Endometrial microvascular endothelial cells (primary cell): Measurements from ENCODE around the gene TMEM242. TPM values are rescaled to one million over a fixed set of nuclear protein-coding genes. Genes with fewer than 3 reads are reported as not detected.

ENCODE experiments used
- in situ Hi-C: cut with HindIII; loops from 2 replicates; pipeline ENCODE4 v1.10.0; 2017; ENCODE audit warnings: low sequenced_read_pairs, low pct_unique_long_range_greater_than_20kb; ENCODE audit errors: inconsistent ontology term
- total RNA-seq: library from RNA; depleted of rRNA; stranded (reverse); fragments of >200 nt; gene quantifications from one replicate; pipeline ENCODE4 v1.2.3, GENCODE V29; 2015; ENCODE audit errors: inconsistent ontology term

Gene TMEM242
- total RNA-seq, 1 donor from 2014 or later = 6.6 TPM

- in situ Hi-C loops = no loop called here
Observed at GRCh38 chr6:157276134-157276532, 47.2 kb downstream of the TMEM242 start.

DNA sequence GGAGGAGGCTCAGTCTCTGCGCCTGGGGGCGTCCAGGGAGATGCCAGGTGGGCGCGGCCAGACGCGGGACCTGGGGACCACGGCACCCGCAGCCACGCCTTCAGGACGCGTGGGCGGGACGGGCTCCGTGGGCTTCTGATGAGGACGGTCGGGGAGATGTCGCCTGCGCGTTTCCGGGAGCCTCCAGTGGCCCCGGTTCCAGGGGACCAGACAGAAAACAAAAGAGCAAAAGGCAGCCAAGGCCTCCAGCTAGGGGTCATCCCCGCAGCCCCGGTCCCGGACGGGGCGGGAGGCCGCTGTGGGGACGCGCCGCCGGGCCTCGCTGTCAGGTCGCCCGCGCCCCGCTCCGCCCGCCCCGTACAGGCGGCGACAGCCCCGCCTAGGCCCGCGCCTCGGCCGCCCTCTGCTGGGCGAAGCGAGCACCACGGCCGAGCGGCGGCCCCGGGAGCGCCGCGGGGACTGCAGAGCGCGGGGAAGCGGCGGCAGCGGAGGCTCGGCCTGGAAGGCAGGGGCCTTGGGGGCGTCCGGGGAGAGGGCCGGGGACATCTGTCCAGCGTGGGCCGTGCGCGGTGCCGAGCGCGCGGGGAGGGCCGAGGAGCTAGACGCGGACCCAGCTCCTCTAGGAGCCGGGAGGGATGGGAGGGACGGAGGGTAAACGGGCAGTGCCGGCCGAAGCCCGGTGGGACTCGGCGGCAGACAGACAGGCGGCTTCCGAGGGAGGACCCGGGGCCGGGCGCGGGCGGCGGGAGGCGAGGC, 48.7 kb downstream of the TMEM242 start:
- in situ Hi-C loops = no loop called here

- in situ Hi-C loops = no loop called here
Observed at GRCh38 chr6:157273756-157274470, 49.4 kb downstream of the TMEM242 start.

DNA sequence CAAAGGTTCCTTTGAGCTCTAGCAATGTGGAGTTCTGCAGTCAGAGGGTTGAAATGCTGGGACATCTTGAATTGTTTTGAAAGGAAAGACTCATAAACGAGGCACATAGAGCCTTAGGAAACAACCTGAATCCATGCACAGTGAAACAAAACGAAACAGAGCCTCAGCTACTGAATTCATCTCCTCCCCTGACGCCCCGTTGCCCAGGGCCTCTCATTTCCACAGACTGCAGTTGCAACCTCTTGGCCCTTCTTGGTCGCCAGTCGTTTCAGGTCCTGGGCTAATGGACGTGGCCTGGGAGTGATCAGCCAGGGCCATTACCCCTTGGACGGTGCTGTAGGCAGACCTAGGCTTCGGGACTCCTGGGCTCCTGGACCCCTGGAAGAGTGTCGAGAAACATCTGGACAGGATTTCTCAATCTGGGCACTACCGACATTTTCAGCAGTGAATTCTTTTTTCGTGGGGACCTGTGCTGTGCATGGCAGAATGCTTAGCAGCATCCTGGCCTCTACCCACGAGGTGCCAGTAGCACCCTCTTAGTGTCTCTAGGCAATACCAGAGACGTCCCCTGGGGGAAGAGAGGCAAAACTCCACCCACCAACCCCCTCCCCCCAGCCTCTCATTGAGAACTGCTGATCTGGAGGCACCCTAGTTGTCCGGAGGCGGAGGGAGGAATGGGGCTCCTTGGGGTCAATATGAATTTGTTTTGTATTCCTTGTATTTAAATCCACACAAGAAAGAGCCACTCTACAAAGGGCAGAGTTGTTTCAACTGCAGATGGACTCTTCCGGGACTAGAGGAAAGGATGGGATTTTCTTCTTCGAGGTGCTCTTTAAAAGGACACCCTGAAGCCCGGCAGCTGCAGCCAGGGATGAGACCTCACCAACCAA, 50.2 kb downstream of the TMEM242 start:
- in situ Hi-C loops = no loop called here

DNA sequence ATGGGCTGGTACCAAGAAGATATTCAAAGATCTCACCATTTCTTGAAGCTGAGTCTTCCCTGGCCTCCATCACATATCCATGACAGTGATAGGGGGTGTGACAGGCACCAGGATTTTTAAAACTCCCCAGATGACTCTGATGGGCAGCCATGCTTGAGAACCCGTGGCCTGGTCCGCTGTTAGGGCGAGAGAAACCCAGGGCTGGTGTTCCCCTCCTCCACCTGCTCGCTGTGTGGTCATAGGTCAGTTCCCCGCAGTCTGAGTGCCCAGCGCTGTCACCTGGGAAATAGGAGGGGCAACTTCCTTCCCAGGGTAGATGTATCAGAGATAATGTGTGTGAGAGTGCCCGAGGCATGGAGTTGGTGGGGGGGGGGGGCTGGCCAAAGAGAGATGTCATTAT, 50.9 kb downstream of the TMEM242 start:
- in situ Hi-C loops = no loop called here

- in situ Hi-C loops = no loop called here
Observed at GRCh38 chr6:157271911-157272310, 51.4 kb downstream of the TMEM242 start.

GRCh38 chr6:157271441-157271840, 51.9 kb downstream of the TMEM242 start:
- in situ Hi-C loops = no loop called here

GRCh38 chr6:157270916-157271315, 52.4 kb downstream of the TMEM242 start:
- in situ Hi-C loops = no loop called here

DNA sequence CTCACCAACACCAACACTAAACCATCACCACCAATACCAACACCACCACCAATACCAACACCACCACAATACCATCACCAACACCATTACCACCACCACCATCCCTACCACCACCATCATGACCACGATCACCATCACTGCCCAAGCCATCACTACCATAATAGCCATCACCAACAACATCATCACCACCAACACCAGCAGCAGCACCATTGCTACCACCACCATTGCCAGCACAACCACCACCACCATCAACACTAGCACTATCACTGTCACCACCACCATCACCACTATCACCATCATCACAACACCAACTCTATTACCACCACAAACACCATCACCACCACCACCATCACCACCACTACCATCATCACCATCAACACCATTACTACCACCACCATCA, 53.0 kb downstream of the TMEM242 start:
- in situ Hi-C loops = no loop called here

- in situ Hi-C loops = no loop called here
Observed at GRCh38 chr6:157269261-157269794, 54.0 kb downstream of the TMEM242 start.

DNA sequence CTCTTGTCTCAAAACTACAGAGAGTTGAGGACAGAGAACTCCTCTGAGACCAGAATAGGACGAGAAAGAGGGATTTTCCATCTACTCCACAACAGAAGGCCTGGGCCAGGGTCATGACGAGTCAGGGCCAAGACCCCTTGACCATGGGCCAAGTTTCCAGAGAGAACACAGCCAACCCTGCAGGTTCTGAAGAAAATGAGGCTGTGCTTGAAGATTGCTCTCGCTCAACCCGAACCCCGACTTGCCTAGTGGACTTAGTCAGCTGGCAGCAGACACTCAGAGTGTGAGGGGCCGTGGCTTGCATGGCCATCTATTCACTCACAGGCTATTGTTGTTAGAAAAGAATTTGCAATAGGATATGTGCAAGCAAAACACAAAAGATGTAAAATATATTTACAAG, 54.5 kb downstream of the TMEM242 start:
- in situ Hi-C loops = no loop called here

DNA sequence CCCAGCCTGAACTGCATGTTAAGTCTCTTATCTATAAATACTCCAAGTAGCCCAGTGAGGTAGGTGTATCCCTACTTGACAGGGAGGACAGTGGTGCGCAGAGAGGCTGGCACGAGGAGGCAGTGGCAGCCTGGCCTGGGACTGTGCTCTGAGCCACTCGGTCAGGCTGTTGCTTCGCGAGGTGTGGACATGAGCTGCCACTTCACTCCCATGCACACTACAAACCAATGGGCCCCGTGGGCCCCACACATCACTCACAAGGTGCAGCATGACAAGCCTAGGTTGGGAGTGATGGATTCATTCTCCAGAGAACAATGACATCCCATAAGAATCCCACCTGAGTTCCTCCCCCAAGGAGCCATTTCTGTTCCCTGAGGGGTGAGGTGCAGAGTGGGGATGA, 54.9 kb downstream of the TMEM242 start:
- in situ Hi-C loops = no loop called here

DNA sequence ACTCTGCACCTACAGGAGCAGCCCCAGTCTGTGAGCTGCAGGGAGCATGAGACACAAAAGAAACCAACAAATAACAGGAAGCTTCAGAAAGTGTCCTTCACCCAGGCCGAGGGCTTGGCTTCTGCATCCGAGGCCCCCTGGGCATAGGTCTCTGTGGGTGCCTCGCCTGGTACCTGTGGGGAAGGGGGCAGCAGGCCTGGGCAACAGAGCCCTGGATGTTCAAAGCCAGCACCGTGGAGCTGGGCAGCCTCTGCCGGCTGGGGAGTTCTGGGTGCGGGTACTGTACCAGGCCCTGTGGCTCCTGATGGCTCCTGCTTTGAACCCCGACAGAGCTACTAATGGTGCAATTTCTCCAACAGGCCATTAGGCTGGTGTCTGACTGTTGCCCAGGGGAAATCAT, 55.7 kb downstream of the TMEM242 start:
- in situ Hi-C loops = no loop called here

- in situ Hi-C loops = no loop called here
Observed at GRCh38 chr6:157267109-157267611, 56.2 kb downstream of the TMEM242 start.

DNA sequence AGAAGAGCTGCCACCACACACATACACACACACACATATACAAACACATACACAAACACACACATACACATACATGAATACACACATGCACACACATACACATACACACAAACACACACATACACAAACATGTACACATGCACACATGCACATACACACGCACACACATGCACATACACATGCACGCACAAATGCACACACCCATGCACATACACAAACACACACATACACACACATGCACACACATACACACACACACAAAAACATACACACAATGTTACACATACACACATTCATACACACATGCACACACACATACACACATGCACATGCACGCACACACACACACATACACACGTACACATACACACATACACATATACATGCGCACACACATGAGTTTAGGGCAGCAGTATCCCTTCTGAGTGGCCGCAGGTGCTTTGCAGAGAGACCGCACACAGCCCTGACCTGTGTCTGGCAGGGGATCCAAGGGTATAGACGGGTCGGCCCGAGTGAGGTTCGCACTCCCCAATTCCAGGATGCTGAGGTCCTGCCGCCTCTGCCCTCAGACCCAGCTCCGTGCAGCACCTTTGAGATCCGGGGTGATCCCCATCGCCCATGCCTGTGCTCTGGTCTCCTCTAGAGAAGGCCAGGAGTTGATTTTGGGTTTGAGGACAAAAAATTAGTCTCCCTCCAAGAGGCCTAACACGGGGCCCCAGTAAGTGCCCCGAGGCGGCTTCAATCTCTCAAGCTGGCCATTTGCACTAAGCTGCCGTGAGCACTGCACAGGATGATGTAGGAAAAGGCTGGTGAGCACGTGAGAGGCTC, 56.8 kb downstream of the TMEM242 start:
- in situ Hi-C loops = no loop called here

GRCh38 chr6:157265635-157266034, 57.7 kb downstream of the TMEM242 start:
- in situ Hi-C loops = no loop called here

GRCh38 chr6:157265186-157265585, 58.1 kb downstream of the TMEM242 start:
- in situ Hi-C loops = no loop called here

DNA sequence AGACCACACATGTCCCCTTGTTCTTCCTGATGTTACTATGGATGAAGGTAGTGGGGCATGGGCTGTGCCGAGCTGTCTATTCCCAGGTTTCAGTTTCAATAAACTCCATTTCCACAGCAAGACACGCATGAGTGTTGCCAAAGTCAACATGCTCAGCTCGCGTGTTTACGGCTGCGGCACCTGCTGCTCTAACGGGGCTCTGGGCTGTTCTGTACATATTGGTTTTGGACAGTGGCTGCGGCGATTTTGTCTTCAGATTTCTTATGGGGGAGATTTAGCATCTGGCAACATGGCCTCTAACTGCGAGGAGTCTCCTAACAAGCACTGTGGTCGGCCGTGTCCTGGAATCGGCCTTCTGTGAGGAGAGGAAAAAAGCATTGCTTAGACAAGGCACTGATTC, 58.6 kb downstream of the TMEM242 start:
- in situ Hi-C loops = no loop called here
